ENCODE measurements around the gene STK26.

DNA sequence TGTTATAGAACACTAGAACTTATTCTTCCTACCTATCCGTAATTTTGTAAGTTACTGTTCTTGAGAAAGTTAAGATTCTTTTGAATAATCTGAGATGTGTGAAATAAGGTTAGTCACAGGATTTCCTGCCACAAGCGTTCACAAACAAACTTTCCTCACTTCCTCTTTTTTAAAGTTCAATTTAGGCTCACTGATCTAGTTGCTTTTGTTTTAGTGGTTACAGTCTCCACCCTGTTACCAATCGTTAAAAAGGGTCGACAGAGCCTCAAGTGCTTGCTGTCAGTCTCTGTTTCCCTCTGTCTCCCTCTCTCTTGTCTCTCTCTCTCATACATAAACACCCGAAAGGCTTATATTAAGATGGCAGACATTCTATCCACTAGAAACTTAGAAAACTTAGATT lies 35.9 kb upstream of the STK26 start:
- TF ChIP-seq POLR2A (IDR thresholded peaks at IDR 0.05) = no peak
- TF ChIP-seq, protein P1, sequence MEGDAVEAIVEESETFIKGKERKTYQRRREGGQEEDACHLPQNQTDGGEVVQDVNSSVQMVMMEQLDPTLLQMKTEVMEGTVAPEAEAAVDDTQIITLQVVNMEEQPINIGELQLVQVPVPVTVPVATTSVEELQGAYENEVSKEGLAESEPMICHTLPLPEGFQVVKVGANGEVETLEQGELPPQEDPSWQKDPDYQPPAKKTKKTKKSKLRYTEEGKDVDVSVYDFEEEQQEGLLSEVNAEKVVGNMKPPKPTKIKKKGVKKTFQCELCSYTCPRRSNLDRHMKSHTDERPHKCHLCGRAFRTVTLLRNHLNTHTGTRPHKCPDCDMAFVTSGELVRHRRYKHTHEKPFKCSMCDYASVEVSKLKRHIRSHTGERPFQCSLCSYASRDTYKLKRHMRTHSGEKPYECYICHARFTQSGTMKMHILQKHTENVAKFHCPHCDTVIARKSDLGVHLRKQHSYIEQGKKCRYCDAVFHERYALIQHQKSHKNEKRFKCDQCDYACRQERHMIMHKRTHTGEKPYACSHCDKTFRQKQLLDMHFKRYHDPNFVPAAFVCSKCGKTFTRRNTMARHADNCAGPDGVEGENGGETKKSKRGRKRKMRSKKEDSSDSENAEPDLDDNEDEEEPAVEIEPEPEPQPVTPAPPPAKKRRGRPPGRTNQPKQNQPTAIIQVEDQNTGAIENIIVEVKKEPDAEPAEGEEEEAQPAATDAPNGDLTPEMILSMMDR (IDR thresholded peaks at IDR 0.05) = no peak
- no peak for TF ChIP-seq POLR2AphosphoS5 (IDR thresholded peaks at IDR 0.05)

Data from gastroesophageal sphincter (tissue), 3 donors.